Smooth muscle cell (in vitro differentiated cells): ENCODE data around the gene NFKBIL1. TPM values are rescaled to one million over a fixed set of nuclear protein-coding genes. Genes with fewer than 3 reads are reported as not detected.

ENCODE experiments used
- DNase-seq: peaks from one replicate; lab custom pipeline; 2025; ENCODE audit not compliant: unreplicated experiment; lab: John Stamatoyannopoulos, UW
- H2AFZ ChIP-seq: fragments of 200-600 bp; sonication (generic); 2 replicates; pipeline ENCODE4 v1.6.0; 2016; ENCODE audit warnings: antibody characterized with exemption, low read depth, mild to moderate bottlenecking
- H3F3A ChIP-seq: fragments of 200-600 bp; sonication (generic); 2 replicates; pipeline ENCODE4 v1.6.0; 2017; ENCODE audit warnings: antibody characterized with exemption, low read depth
- H3K27ac ChIP-seq: fragments of 200-600 bp; sonication (generic); 2 replicates; pipeline ENCODE4 v1.5.1; 2016; ENCODE audit warnings: low read depth, mild to moderate bottlenecking
- H3K27me3 ChIP-seq: fragments of 200-600 bp; sonication (generic); 2 replicates; pipeline ENCODE4 v1.6.1; 2016; ENCODE audit warnings: low read depth, mild to moderate bottlenecking
- H3K36me3 ChIP-seq: fragments of 200-600 bp; sonication (generic); 2 replicates; pipeline ENCODE4 v1.5.1; 2016; ENCODE audit warnings: low read depth
- H3K4me1 ChIP-seq: fragments of 200-600 bp; sonication (generic); 2 replicates; pipeline ENCODE4 v1.5.1; 2016; ENCODE audit warnings: low read depth
- H3K4me2 ChIP-seq: fragments of 200-600 bp; sonication (generic); 2 replicates; pipeline ENCODE4 v1.6.0; 2016; ENCODE audit warnings: mild to moderate bottlenecking
- H3K4me3 ChIP-seq: fragments of 200-600 bp; sonication (generic); 2 replicates; pipeline ENCODE4 v1.5.1; 2016; ENCODE audit warnings: mild to moderate bottlenecking
- H3K79me2 ChIP-seq: fragments of 200-600 bp; sonication (generic); 2 replicates; pipeline ENCODE4 v1.6.0; 2016; ENCODE audit warnings: low read depth, mild to moderate bottlenecking
- H3K9ac ChIP-seq: fragments of 200-600 bp; sonication (generic); 2 replicates; pipeline ENCODE4 v1.6.0; 2016; ENCODE audit warnings: low read depth
- H3K9me3 ChIP-seq: fragments of 200-600 bp; sonication (generic); replicated peaks from 2 replicates; pipeline ENCODE4 v1.5.1; 2016; ENCODE audit warnings: low read depth
- H4K20me1 ChIP-seq: fragments of 200-600 bp; sonication (generic); 2 replicates; pipeline ENCODE4 v1.6.0; 2016; ENCODE audit warnings: low read depth
- WGBS: methylation state at CpG from one replicate; pipeline ENCODE4 v1.1.7; 2016; ENCODE audit warnings: low lambda C conversion rate; 5-methylcytosine and 5-hydroxymethylcytosine counted together
- polyA plus RNA-seq: library from polyadenylated mRNA; unstranded; fragments of >200 nt; fragmentation: Nextera tagmentation; extraction: Ambion mirVana; gene quantifications from 2 replicates; pipeline ENCODE4 v1.2.1, GENCODE V29; 2016
- total RNA-seq: library from RNA; depleted of rRNA; stranded (reverse); fragments of >200 nt; gene quantifications from 2 replicates; pipeline ENCODE4 v1.2.3, GENCODE V29; 2014
- TF ChIP-seq, protein P1 (sequence below): fragments of 200-600 bp; sonication (generic); IDR thresholded peaks from 2 replicates; pipeline ENCODE4 v1.5.1; 2017; ENCODE audit warnings: borderline replicate concordance, mild to moderate bottlenecking, antibody characterized with exemption; ENCODE audit not compliant: insufficient read depth, poor library complexity, severe bottlenecking

Gene NFKBIL1
- total and polyA plus RNA-seq, 2 experiments from 2014 or later = 8.1 to 23.5 TPM

DNA sequence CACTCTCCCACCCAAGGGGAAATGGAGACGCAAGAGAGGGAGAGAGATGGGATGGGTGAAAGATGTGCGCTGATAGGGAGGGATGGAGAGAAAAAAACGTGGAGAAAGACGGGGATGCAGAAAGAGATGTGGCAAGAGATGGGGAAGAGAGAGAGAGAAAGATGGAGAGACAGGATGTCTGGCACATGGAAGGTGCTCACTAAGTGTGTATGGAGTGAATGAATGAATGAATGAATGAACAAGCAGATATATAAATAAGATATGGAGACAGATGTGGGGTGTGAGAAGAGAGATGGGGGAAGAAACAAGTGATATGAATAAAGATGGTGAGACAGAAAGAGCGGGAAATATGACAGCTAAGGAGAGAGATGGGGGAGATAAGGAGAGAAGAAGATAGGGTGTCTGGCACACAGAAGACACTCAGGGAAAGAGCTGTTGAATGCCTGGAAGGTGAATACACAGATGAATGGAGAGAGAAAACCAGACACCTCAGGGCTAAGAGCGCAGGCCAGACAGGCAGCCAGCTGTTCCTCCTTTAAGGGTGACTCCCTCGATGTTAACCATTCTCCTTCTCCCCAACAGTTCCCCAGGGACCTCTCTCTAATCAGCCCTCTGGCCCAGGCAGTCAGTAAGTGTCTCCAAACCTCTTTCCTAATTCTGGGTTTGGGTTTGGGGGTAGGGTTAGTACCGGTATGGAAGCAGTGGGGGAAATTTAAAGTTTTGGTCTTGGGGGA lies 28.7 kb downstream of the NFKBIL1 start:
- H3K36me3 ChIP-seq = no peaks in the 10 kb centered on the region
- WGBS = 75% methylated on average over 8 of the region's 8 CpGs
- TF ChIP-seq, protein P1, sequence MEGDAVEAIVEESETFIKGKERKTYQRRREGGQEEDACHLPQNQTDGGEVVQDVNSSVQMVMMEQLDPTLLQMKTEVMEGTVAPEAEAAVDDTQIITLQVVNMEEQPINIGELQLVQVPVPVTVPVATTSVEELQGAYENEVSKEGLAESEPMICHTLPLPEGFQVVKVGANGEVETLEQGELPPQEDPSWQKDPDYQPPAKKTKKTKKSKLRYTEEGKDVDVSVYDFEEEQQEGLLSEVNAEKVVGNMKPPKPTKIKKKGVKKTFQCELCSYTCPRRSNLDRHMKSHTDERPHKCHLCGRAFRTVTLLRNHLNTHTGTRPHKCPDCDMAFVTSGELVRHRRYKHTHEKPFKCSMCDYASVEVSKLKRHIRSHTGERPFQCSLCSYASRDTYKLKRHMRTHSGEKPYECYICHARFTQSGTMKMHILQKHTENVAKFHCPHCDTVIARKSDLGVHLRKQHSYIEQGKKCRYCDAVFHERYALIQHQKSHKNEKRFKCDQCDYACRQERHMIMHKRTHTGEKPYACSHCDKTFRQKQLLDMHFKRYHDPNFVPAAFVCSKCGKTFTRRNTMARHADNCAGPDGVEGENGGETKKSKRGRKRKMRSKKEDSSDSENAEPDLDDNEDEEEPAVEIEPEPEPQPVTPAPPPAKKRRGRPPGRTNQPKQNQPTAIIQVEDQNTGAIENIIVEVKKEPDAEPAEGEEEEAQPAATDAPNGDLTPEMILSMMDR = no peak
- no peak overlapping the region for H3K27ac ChIP-seq
- H3K79me2 ChIP-seq = no peaks in the 10 kb centered on the region
- H4K20me1 ChIP-seq = no peaks in the 10 kb centered on the region
- H3K27me3 ChIP-seq = no peaks in the 10 kb centered on the region
- no peak overlapping the region for H3K9ac ChIP-seq
- H3K4me3 ChIP-seq = no peak overlapping the region
- no peak overlapping the region for H3K4me2 ChIP-seq
- no peaks in the 10 kb centered on the region for H3K4me1 ChIP-seq
- no peak for DNase-seq
- no peaks in the 10 kb centered on the region for H3F3A ChIP-seq
- no peak overlapping the region for H2AFZ ChIP-seq
- H3K9me3 ChIP-seq = no peaks in the 10 kb centered on the region

DNA sequence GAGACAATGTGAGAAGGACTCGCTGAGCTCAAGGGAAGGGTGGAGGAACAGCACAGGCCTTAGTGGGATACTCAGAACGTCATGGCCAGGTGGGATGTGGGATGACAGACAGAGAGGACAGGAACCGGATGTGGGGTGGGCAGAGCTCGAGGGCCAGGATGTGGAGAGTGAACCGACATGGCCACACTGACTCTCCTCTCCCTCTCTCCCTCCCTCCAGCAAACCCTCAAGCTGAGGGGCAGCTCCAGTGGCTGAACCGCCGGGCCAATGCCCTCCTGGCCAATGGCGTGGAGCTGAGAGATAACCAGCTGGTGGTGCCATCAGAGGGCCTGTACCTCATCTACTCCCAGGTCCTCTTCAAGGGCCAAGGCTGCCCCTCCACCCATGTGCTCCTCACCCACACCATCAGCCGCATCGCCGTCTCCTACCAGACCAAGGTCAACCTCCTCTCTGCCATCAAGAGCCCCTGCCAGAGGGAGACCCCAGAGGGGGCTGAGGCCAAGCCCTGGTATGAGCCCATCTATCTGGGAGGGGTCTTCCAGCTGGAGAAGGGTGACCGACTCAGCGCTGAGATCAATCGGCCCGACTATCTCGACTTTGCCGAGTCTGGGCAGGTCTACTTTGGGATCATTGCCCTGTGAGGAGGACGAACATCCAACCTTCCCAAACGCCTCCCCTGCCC lies 29.6 kb downstream of the NFKBIL1 start:
- TF ChIP-seq, protein P1 = no peak
- no peak overlapping the region for H3K4me3 ChIP-seq
- 96% methylated on average over 19 of the region's 19 CpGs for WGBS
- no peaks in the 10 kb centered on the region for H3K9me3 ChIP-seq
- no peaks in the 10 kb centered on the region for H3K27me3 ChIP-seq
- H4K20me1 ChIP-seq = no peaks in the 10 kb centered on the region
- no peak overlapping the region for H3K4me2 ChIP-seq
- no peaks in the 10 kb centered on the region for H3K4me1 ChIP-seq
- H3K36me3 ChIP-seq = no peaks in the 10 kb centered on the region
- no peak overlapping the region for H3K27ac ChIP-seq
- no peaks in the 10 kb centered on the region for H3K79me2 ChIP-seq
- DNase-seq = no peak
- H3K9ac ChIP-seq = no peak overlapping the region
- H2AFZ ChIP-seq = no peak overlapping the region
- no peaks in the 10 kb centered on the region for H3F3A ChIP-seq

DNA sequence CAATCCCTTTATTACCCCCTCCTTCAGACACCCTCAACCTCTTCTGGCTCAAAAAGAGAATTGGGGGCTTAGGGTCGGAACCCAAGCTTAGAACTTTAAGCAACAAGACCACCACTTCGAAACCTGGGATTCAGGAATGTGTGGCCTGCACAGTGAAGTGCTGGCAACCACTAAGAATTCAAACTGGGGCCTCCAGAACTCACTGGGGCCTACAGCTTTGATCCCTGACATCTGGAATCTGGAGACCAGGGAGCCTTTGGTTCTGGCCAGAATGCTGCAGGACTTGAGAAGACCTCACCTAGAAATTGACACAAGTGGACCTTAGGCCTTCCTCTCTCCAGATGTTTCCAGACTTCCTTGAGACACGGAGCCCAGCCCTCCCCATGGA lies 30.2 kb downstream of the NFKBIL1 start:
- no peaks in the 10 kb centered on the region for H3K4me1 ChIP-seq
- no peaks in the 10 kb centered on the region for H3K9me3 ChIP-seq
- TF ChIP-seq, protein P1 = no peak
- DNase-seq = no peak
- no peak overlapping the region for H3K4me2 ChIP-seq
- no peaks in the 10 kb centered on the region for H3K79me2 ChIP-seq
- WGBS = 97% methylated on average over 3 of the region's 3 CpGs
- H3F3A ChIP-seq = no peaks in the 10 kb centered on the region
- H3K36me3 ChIP-seq = no peaks in the 10 kb centered on the region
- no peaks in the 10 kb centered on the region for H4K20me1 ChIP-seq
- no peak overlapping the region for H3K9ac ChIP-seq
- no peak overlapping the region for H3K27ac ChIP-seq
- H3K4me3 ChIP-seq = no peak overlapping the region
- no peaks in the 10 kb centered on the region for H3K27me3 ChIP-seq
- H2AFZ ChIP-seq = no peak overlapping the region
